IgD-negative memory B cell (primary cell): ENCODE data around the gene DVL1. TPM values are rescaled to one million over a fixed set of nuclear protein-coding genes. Genes with fewer than 3 reads are reported as not detected.

Experiments used
- H3K27ac Mint-ChIP-seq, 3 donors: one replicate each; pipeline ENCODE4 v1.8.0; 2020 to 2022; ENCODE audit warnings: mild to moderate bottlenecking in 3 of 3, mixed read lengths in 3 of 3, moderate library complexity in 1 of 3
- H3K27me3 Mint-ChIP-seq: one replicate; pipeline ENCODE4 v1.8.0; 2021; ENCODE audit warnings: mixed read lengths
- H3K36me3 Mint-ChIP-seq: one replicate; pipeline ENCODE4 v1.8.0; 2020; ENCODE audit warnings: mild to moderate bottlenecking, mixed read lengths
- H3K4me1 Mint-ChIP-seq, 3 donors: one replicate each; pipeline ENCODE4 v1.8.0; 2020 to 2022; ENCODE audit warnings: mixed read lengths in 3 of 3, mild to moderate bottlenecking in 1 of 3
- H3K4me3 Mint-ChIP-seq, 4 donors: one replicate each; pipeline ENCODE4 v1.8.0; 2020 to 2022; ENCODE audit warnings: mild to moderate bottlenecking in 4 of 4, mixed read lengths in 4 of 4, moderate library complexity in 3 of 4
- H3K9me3 Mint-ChIP-seq, 3 donors: one replicate each; pipeline ENCODE4 v1.8.0; 2020 to 2021; ENCODE audit warnings: mixed read lengths in 3 of 3, mild to moderate bottlenecking in 1 of 3
- polyA plus RNA-seq: library from polyadenylated mRNA; unstranded; fragments of 300-500 nt; fragmentation: Illumina TruSeq; gene quantifications from one replicate; pipeline ENCODE4 v1.2.3, GENCODE V29; 2021

Gene DVL1
- polyA plus RNA-seq, 1 donor from 2014 or later: 1.0 TPM

DNA sequence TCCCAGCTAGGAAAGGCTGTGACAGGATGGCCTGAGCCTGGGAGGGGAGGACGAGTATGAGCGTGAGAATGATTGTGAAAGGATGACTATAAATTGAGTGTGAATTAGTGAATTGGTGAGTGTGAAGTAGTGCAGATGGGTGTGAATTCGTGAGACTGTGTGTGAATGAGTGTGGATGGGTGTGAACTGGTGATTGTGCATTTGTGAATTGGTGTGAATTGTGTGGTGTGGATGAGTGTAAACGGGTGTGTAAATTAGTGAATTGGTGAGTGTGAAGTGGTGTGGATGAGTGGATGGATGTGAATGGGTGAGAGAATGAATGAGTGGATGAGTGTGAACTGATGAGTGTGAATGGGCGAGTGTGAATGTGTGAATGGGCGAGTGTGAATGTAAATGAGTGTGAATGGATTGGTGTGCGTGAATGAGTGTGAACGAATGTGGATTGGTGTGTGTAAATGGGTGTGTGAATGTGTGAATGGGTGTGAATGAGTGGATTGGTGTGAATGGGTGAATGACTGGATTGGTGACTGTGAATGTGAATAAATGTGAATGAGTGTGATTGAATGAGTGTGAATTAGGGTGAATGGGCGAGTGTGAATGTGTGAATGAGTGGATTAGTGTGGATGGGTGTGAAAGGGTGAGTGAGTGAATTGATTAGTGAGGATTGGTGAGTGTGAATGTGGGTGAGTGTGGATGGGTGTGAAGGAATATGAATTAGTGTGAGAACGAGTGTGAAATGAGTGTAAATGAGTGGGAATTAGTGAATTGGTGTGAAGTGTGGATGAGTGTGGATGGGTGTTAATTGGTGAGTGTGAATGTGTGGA, 16.9 kb upstream of the DVL1 start:
- Mint-ChIP-seq H3K4me3 (no peak overlapping the region), H3K27me3 (no peaks in the 10 kb centered on the region), H3K4me1 (peaks cover 0 to 4% (median 2%) of the 10 kb centered on the region in 3 donors), H3K27ac (no peak overlapping the region), H3K36me3 (no peaks in the 10 kb centered on the region), H3K9me3 (no peaks in the 10 kb centered on the region)

DNA sequence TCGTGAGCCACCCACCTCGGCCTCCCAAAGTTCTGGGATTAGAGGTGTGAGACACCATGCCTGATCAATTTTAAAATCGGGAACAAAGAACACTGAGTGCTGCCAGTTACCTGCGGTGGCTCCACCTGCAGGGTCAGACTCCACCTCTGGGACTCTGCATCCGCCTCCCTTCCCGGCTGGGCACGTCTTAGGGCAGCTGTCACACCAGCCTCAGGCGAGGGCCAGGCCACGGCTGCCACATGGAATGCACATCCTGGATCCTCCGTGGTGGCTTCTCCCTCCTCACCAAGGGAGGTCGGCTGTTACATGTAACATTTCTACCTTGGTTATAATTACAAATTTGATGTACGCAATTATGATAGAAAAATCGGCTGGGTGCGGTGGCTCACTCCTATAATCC, 15.0 kb upstream of the DVL1 start:
- Mint-ChIP-seq H3K4me3 (no peak overlapping the region), H3K36me3 (peaks cover 2% of the 10 kb centered on the region), H3K27me3 (peaks cover 6% of the 10 kb centered on the region), H3K4me1 (peaks cover under 1 to 5% (median 4%) of the 10 kb centered on the region in 3 donors), H3K27ac (no peak overlapping the region), H3K9me3 (no peaks in the 10 kb centered on the region)

DNA sequence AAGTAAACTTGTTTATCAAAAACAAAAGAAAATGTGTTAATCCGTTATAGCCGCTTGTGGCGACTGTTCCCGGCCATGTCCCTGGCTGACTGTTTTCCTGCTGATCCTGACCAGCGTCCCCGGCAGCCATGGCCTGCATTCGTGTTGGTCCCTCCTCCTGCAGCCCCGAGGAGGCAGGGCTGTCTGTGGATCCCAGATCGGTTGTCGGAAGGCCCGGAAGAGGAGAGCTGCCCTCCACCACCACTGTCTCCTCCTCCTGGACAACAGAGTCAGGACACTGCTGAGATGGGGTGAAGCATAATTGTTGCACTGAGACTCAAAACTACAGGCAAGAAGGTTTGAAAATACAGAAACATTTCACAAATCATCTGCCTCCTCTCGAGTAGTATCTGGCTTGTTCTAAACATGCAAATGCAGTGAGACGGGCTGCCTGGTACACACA, 12.8 kb upstream of the DVL1 start:
- Mint-ChIP-seq H3K9me3 (no peaks in the 10 kb centered on the region), H3K4me1 (peaks cover 3 to 6% (median 6%) of the 10 kb centered on the region in 3 donors), H3K27me3 (peaks cover 17% of the 10 kb centered on the region), H3K4me3 (peak overlapping the region in 1 of 4 donors; percentile 50), H3K36me3 (peaks cover 2% of the 10 kb centered on the region), H3K27ac (no peak overlapping the region)

DNA sequence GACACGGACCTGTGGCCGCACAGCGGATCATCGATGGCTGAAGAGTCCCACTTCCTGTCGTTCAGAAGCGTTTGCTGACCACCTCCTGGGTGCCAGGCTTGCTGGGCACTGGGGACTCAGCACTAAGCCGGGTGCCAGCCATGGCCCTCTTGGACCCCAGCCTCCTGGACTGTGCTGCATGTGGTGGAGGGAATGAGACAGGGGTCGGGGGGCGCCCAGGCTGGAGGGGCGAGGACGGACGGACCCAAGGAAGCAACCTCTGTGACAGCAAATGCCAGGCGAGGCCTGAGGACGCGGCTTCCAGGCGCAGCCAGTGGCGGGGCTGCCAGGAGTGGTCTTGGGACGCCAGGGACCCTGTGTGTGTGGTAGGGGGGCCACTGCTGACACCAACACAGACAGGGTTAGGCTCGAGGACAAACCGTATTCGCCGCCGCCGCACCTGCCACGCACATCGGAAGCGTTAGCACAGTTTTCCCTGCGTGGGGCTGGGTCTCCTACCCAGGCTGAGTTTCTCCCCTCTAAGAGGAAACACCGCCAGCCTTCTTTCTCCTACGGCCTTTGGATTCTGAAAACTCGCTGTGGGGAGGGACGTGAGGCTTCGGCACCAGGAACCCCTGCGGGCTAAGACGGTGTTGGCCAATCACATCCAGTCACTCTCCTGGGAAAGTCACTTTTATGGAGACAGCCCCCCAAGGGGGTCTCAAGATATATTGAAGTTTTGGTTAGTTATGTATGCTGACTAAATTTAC, 12.2 kb upstream of the DVL1 start:
- no peak overlapping the region for H3K4me3 Mint-ChIP-seq
- peaks cover 3 to 6% (median 6%) of the 10 kb centered on the region in 3 donors for H3K4me1 Mint-ChIP-seq
- no peak overlapping the region for H3K27ac Mint-ChIP-seq
- H3K27me3 Mint-ChIP-seq: peaks cover 17% of the 10 kb centered on the region
- H3K9me3 Mint-ChIP-seq: no peaks in the 10 kb centered on the region
- peaks cover 2% of the 10 kb centered on the region for H3K36me3 Mint-ChIP-seq

DNA sequence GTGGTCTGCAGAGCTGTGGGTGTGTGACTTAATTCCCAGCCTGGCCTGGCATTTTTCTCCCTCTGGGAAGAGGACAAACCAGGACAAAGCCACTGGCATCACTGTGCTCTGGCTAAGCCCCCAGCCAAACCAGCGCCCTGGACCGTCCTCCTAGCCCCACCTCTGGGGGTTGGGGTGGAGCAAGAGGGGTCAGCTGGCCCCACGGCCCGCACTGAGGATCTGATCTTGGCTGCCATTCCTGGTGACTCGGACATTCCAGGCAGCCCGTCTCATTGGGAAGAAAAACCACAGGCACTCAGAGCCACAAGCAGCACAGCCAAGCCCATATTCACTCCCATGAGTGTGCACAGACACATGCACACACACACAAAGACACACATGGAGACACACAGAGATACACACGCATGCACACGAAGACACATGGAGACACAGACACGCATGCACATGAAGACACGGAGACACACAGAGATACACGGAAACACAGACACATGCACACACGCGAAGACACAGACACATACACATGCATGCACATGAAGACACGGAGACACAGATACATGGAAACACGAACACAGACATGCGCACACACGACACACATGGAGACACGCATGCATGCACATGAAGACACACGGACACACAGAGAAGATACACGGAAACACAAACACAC, 11.4 kb upstream of the DVL1 start:
- H3K36me3 Mint-ChIP-seq: peaks cover 2% of the 10 kb centered on the region
- H3K4me1 Mint-ChIP-seq: peaks cover 3 to 6% (median 6%) of the 10 kb centered on the region in 3 donors
- peaks cover 17% of the 10 kb centered on the region for H3K27me3 Mint-ChIP-seq
- no peak overlapping the region for H3K4me3 Mint-ChIP-seq
- H3K9me3 Mint-ChIP-seq: no peaks in the 10 kb centered on the region
- peak overlapping the region in 1 of 3 donors; percentile 12 for H3K27ac Mint-ChIP-seq

DNA sequence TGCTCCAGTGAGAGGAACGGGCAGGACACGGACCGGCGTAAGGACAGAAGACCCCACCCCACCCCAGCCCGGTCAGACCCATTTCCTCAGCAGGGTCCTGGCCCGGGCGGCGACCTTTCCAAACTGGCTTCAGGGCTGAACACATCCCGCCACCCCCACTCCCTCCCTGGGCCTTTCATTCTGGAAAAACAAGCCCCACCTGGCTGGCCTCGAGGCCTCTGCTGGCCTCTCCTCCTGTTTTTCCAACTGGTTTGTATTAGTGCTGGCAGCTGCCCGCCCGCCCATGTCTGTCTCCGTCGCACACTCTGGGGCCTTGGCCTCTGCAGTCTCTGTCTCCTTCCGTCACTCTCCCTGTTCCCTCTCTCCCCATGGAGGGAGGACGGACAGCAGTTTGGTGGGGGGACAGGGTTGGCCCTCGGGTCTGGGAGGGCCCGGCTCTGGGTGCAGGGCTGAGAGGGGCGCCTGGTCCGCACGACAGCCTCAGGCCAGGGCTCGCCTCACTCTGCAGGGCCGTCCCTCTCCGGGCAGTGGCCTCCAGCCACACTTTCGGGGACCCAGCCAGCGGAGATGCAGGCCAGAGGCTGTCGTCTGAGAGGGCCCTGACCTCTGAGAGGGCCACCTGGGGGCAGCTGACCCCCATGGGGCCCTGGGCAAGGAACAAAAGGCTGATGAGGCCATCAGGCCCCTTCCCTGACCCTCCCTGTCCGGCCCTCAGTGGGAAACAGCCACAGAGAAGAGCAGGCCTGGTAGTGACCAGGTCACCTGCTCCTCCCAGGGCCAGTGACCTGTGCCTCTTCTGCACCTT, 10.6 kb upstream of the DVL1 start:
- Mint-ChIP-seq H3K27me3 (peaks cover 17% of the 10 kb centered on the region), H3K36me3 (peaks cover 2% of the 10 kb centered on the region), H3K9me3 (no peaks in the 10 kb centered on the region), H3K4me3 (peak overlapping the region in 3 of 4 donors; percentile 47 to 64 (median 49)), H3K4me1 (peaks cover 3 to 6% (median 6%) of the 10 kb centered on the region in 3 donors), H3K27ac (peak overlapping the region in 1 of 3 donors; percentile 19)

DNA sequence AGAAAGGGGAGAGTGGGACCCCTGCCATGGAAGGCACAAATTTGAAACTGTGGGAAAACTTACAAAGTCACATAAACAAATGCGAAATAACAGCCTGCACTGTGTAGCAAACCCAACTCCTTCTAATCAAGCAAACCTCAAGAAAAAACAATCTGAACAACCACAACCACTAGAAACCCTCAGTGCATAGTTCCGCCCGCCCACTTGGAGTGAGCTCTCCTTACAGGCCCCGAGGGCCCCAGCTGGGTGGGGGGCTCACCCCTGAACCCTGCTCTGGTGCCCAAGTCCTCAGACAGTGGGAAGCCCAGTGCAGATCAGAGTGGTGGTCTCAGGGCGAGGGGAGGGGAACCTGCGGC, 10.1 kb upstream of the DVL1 start:
- peak overlapping the region in 3 of 4 donors; percentile 47 to 64 (median 55) for H3K4me3 Mint-ChIP-seq
- no peaks in the 10 kb centered on the region for H3K9me3 Mint-ChIP-seq
- peaks cover 17% of the 10 kb centered on the region for H3K27me3 Mint-ChIP-seq
- peaks cover 2% of the 10 kb centered on the region for H3K36me3 Mint-ChIP-seq
- peaks cover 3 to 6% (median 6%) of the 10 kb centered on the region in 3 donors for H3K4me1 Mint-ChIP-seq
- peak overlapping the region in 2 of 3 donors; percentile 16 to 19 for H3K27ac Mint-ChIP-seq

DNA sequence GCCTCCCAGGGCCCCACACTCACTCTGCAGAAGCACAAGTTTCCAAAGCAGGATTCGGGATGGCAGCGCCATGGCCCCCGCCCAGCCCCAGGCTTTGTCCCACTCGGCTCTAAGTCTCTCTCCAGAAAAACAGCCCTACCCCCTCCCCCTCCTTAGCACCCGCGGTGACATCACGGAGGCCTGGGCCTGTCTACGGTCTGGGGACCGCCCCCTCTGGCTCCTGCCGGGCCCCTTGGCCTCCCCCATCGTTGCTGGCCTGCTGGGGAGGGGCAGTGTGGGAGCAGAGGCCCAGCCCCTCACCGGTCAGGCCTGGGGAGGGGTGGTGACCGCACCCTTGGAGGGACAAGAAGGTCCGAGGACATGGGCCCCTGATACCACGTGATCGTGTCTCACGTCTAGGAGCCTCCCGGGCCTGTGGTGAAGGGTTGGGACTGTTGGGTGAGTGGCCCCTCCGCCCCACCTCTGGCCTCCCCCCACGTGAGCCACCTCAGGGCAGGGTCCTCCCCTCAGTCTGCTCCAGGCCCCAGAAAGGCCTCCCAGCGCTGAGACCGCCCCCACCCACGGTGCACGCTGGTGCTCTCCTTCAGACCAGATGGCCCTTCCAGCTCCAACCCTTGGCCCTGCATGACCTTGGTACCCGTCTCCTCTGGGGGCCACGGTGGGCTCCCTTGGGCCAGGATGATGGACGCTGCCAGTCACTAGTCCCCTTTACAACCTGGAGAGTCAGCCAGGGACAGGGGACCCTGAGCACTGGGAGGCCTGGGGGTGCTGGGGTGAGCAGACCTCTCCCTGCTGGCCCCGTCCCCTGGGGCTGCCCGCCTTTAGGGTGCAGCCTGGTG, 9.4 kb upstream of the DVL1 start, which contains the start of gene MXRA8:
MXRA8 (minus strand) TSS at position 123 of the 839 bp plus-strand sequence; CDS start at position 72, 51 bp downstream.
- H3K27me3 Mint-ChIP-seq: peaks cover 17% of the 10 kb centered on the region
- H3K27ac Mint-ChIP-seq: peak within 1 kb of the TSS in 2 of 3 donors; percentile 16 to 22
- peak within 1 kb of the TSS in 3 of 4 donors; percentile 47 to 64 (median 55) for H3K4me3 Mint-ChIP-seq
- H3K4me1 Mint-ChIP-seq: peaks cover 3 to 6% (median 6%) of the 10 kb centered on the region in 3 donors
- H3K9me3 Mint-ChIP-seq: no peaks in the 10 kb centered on the region
- H3K36me3 Mint-ChIP-seq: peaks cover 2% of the 10 kb centered on the region

DNA sequence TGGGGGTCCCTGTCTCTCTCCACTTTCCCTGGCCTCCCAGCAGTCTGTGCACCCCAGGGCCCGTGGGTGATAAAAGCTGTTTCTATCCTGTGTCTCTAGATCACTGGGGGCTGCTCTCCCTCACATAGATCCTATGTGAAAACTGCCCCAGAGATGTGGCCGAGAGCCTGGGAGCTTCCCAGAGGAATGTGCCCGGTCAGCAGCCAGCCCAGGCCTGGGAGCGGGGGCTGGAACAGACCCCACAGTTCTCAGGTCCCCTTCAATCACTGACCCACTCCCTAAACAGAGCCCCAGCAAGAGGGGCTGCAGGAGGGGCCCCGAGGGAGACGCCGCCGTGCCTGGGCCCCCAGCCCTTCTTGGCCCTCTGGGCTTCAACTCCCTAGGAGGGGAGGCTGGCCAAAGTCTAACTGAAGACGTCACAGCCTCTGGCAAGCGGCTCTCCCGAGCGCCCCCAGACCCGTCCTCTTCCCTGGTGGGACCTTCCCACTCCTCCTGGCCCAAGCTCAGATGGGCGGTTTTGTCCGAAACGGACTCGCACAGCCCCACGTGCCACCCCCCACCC, 8.7 kb upstream of the DVL1 start:
- Mint-ChIP-seq H3K4me3 (no peak overlapping the region), H3K4me1 (peaks cover 4 to 8% (median 8%) of the 10 kb centered on the region in 3 donors), H3K9me3 (no peaks in the 10 kb centered on the region), H3K36me3 (peaks cover 2% of the 10 kb centered on the region), H3K27ac (peak overlapping the region in 1 of 3 donors; percentile 22), H3K27me3 (peaks cover 20% of the 10 kb centered on the region)

DNA sequence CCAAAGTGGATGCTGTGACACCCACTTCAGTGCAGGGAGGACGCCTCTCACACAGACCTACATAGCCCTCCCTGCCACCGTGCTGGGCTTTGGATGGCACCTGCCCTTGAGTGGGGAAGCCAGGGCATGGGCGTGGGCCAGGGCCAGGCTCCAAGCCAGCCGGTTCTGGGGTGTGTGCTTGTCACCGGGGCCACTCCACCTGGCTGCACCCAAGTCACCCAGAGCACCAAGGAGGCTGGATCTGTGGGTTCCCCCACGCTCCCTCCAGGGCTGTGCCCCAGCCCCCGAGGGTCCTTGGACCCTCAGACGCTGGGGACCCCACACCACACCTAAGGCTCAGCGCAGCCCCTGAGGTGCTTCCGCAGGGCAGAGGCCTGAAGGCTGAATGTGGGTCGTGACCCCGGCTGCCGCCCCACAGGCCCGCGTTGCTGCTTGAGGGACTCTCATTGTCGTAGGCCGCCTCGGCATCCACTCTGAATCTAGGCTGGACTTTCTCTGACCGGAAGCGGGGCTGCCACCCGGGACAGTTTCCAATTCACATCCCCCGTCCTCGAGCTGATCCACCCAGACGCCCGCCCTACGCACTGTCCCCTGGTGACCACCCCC, 7.7 kb upstream of the DVL1 start:
- Mint-ChIP-seq H3K4me1 (peaks cover 10 to 15% (median 13%) of the 10 kb centered on the region in 3 donors), H3K9me3 (no peaks in the 10 kb centered on the region), H3K27me3 (peaks cover 28% of the 10 kb centered on the region), H3K4me3 (no peak overlapping the region), H3K36me3 (peaks cover 2% of the 10 kb centered on the region), H3K27ac (no peak overlapping the region)

DNA sequence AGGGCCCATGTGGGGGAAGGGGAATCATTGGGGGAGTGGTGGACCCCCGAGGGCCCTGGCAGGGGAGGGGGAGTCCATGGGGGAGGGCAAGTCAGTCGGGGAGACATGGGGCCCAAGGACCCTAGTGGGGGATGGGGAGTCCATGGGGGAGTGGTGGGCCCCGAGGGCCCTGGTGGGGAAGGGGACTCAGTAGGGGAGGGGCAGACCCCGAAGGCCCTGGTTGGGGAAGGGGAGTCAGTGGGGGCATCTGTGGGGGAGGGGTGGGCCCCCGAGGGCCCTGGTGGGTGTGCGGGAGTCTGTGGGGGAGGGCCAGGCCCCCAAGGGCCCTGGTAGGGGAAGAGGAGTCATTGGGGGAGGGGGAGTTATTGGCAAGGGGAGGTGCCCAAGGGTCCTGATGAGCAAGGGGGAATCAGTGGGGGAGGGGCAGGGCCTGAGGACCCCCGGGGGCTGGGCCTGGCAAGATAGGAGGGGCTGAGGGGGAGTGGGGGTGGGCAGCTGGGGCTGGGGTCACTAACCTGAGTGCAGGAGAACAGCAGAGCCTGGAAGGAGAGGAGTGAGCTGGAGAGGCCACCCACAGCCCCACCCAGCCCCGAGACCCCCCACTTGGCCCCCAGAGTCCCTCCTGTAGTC, 7.1 kb upstream of the DVL1 start:
- peaks cover 10 to 15% (median 12%) of the 10 kb centered on the region in 3 donors for H3K4me1 Mint-ChIP-seq
- H3K4me3 Mint-ChIP-seq: no peak overlapping the region
- H3K27ac Mint-ChIP-seq: no peak overlapping the region
- H3K36me3 Mint-ChIP-seq: peaks cover 2% of the 10 kb centered on the region
- peaks cover 28% of the 10 kb centered on the region for H3K27me3 Mint-ChIP-seq
- H3K9me3 Mint-ChIP-seq: no peaks in the 10 kb centered on the region

DNA sequence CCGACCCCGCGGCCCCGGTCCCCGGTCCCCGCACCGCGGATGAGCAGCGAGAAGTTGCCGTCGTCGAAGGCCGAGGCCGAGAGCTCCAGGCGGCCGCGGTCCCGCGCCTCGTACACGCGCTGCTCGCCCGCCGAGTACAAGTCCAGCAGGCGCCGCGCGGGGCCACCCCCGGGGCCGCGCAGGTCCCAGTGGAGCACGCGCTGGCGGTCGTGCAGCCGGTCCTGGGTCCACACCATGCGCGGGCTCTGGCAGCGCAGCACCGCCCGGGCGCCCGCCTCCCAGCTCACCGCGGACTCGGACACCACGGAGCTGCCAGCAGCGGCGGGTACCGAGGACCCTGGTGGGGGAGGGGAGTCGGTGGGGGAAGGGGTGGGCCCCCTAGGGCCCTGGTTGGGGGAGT, 6.2 kb upstream of the DVL1 start:
- H3K4me1 Mint-ChIP-seq: peaks cover 10 to 13% (median 12%) of the 10 kb centered on the region in 3 donors
- H3K36me3 Mint-ChIP-seq: no peaks in the 10 kb centered on the region
- no peak overlapping the region for H3K4me3 Mint-ChIP-seq
- no peaks in the 10 kb centered on the region for H3K9me3 Mint-ChIP-seq
- peaks cover 26% of the 10 kb centered on the region for H3K27me3 Mint-ChIP-seq
- no peak overlapping the region for H3K27ac Mint-ChIP-seq
